GM21528 (cell line): ENCODE results near the gene ALG14.

Source experiments
- ATAC-seq: cut with Tn5 transposase; IDR thresholded peaks from one replicate; pipeline ENCODE4 v1.9.1; 2021; ENCODE audit warnings: mild to moderate bottlenecking, moderate library complexity; ENCODE audit not compliant: unreplicated experiment, low FRiP score

ALG14 gene

DNA sequence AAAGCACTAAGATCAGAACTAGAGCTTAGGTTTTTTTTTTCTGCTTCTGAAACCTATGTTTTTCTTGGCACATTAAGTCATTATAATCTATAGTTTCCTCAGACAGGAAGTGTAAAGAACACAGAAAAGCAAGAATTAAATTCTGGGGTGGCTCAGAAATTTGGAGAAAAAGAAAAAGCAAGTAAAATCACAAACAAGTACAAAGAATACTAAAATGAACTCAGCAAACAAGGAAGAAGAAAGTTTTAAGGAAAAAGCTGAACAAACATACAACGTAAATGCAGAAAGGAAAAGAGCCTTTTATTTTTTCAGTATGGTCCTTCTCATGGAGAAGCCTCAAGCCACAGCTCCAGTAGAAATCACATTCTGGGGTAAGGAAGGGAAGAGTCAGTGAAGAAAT, 137.3 kb downstream of the ALG14 start:
- no peak for ATAC-seq

DNA sequence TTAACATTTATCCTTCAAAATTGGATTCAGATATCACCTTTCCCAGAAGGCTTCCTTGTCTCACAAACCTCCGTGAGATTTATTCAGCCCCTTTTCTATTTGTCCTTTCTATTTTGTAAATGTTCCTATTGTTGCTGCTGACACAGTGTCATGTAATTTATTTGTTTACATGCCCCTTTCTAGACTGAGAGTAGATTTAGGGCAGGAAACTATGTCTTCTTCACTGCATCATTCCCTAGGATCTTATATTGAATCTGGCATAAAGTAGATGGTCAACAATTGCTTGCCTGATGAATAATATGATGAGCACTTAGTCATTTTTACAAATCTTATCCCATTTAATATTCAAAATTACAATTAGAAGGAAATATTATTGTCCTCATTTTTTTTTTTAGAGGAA, 137.7 kb downstream of the ALG14 start:
- ATAC-seq, result no peak

DNA sequence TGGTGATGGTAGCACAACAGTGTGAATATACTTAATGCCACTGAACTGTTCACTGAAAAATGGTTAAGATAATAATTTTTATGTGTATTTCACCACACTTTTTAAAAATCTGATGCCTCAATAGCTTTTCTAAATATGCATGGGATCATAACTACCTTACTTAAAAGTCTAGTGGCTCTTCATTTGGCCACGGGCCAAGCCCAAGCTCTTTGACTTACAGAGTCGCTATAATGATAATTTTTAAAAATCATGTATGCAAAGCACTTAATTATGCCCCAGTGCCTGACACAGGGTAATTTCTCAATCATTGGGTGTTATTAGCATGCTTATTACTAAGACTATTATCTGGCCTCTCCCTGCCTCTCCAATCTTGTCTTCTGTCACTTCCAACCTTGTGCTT, 138.2 kb downstream of the ALG14 start:
- no peak for ATAC-seq

DNA sequence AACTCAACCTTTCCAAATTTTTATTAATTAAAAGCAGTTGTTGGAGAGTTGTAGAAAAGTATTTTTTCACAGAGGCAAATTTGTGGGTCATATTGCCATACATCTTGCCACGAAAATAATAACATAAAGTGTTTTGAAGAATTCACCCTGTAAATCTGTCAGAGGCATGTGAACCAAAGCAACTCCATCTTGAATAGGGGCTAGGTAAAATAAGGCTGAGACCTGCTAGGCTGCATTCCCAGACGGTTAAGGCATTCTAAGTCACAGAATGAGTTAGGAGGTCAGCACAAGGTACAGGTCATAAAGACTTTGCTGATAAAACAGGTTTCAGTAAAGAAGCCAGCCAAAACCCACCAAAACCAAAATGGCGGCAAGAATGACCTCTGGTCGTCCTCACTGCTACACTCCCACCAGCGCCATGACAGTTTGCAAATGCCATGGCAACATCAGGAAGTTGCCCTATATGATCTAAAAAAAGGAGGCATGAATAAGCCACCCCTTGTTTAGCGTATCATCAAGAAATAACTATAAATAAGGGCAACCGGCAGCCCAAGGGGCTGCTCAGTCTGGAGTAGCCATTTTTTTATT, 141.4 kb downstream of the ALG14 start:
- no peak for ATAC-seq

- no peak for ATAC-seq
Measured at GRCh38 chr1:94929351-94930217, 143.2 kb downstream of the ALG14 start.

DNA sequence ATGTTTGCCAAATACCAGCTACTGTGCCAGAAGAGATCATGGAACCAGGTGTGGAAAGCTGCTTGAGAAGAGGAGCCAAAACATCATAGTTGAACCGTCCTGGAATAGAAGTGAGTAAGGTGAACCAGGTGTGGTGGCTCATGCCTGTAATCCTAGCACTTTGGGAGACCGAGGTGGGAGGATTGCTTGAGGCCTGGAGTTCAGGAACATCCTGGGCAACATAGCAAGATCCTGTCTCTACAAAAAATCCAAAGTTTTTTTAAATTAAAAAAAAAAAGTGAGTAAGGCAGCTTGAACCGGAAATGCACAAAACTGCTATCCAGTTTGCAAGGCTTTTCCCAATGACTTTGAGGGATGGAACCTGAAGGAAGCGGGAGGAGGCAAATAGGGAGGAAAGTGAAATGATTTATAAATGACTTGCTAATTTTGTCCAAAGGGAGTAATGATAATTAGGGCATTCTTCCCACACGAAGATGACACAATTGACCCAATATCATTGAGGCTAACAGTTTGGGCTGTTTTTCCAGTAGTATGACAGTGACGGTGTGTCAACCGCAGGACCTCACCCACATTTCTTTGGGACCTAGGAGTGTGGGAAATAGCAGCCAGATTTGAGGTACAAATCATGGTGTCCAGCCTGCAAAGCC, 144.3 kb downstream of the ALG14 start:
- no peak for ATAC-seq

- ATAC-seq, result no peak
Measured at GRCh38 chr1:94927405-94928175, 145.2 kb downstream of the ALG14 start.

- ATAC-seq, result peak; percentile 77
Measured at GRCh38 chr1:94926915-94927404, 145.8 kb downstream of the ALG14 start, which contains the start of gene CNN3. Gene CNN3 (minus strand): TSS chr1:94927110. CDS start chr1:94926894, 216 bp downstream.

GRCh38 chr1:94926126-94926914, 146.4 kb downstream of the ALG14 start:
- ATAC-seq, result peak; percentile 23

- ATAC-seq, result no peak
Measured at GRCh38 chr1:94925561-94926125, 147.1 kb downstream of the ALG14 start.

- no peak for ATAC-seq
Measured at GRCh38 chr1:94925004-94925403, 147.7 kb downstream of the ALG14 start.
